Smooth muscle cell (in vitro differentiated cells): Measurements from ENCODE around the gene GMEB2. TPM values are rescaled to one million over a fixed set of nuclear protein-coding genes. Genes with fewer than 3 reads are reported as not detected.

Source experiments
- DNase-seq: peaks from one replicate; lab custom pipeline; 2025; ENCODE audit not compliant: unreplicated experiment; lab: John Stamatoyannopoulos, UW
- H2AFZ ChIP-seq: fragments of 200-600 bp; sonication (generic); 2 replicates; pipeline ENCODE4 v1.6.0; 2016; ENCODE audit warnings: antibody characterized with exemption, low read depth, mild to moderate bottlenecking
- H3F3A ChIP-seq: fragments of 200-600 bp; sonication (generic); 2 replicates; pipeline ENCODE4 v1.6.0; 2017; ENCODE audit warnings: antibody characterized with exemption, low read depth
- H3K27ac ChIP-seq: fragments of 200-600 bp; sonication (generic); 2 replicates; pipeline ENCODE4 v1.5.1; 2016; ENCODE audit warnings: low read depth, mild to moderate bottlenecking
- H3K27me3 ChIP-seq: fragments of 200-600 bp; sonication (generic); 2 replicates; pipeline ENCODE4 v1.6.1; 2016; ENCODE audit warnings: low read depth, mild to moderate bottlenecking
- H3K36me3 ChIP-seq: fragments of 200-600 bp; sonication (generic); 2 replicates; pipeline ENCODE4 v1.5.1; 2016; ENCODE audit warnings: low read depth
- H3K4me1 ChIP-seq: fragments of 200-600 bp; sonication (generic); 2 replicates; pipeline ENCODE4 v1.5.1; 2016; ENCODE audit warnings: low read depth
- H3K4me2 ChIP-seq: fragments of 200-600 bp; sonication (generic); 2 replicates; pipeline ENCODE4 v1.6.0; 2016; ENCODE audit warnings: mild to moderate bottlenecking
- H3K4me3 ChIP-seq: fragments of 200-600 bp; sonication (generic); 2 replicates; pipeline ENCODE4 v1.5.1; 2016; ENCODE audit warnings: mild to moderate bottlenecking
- H3K79me2 ChIP-seq: fragments of 200-600 bp; sonication (generic); 2 replicates; pipeline ENCODE4 v1.6.0; 2016; ENCODE audit warnings: low read depth, mild to moderate bottlenecking
- H3K9ac ChIP-seq: fragments of 200-600 bp; sonication (generic); 2 replicates; pipeline ENCODE4 v1.6.0; 2016; ENCODE audit warnings: low read depth
- H3K9me3 ChIP-seq: fragments of 200-600 bp; sonication (generic); replicated peaks from 2 replicates; pipeline ENCODE4 v1.5.1; 2016; ENCODE audit warnings: low read depth
- H4K20me1 ChIP-seq: fragments of 200-600 bp; sonication (generic); 2 replicates; pipeline ENCODE4 v1.6.0; 2016; ENCODE audit warnings: low read depth
- CTCF ChIP-seq: fragments of 200-600 bp; sonication (generic); IDR thresholded peaks from 2 replicates; pipeline ENCODE4 v1.5.1; 2017; ENCODE audit warnings: borderline replicate concordance, mild to moderate bottlenecking, antibody characterized with exemption; ENCODE audit not compliant: insufficient read depth, poor library complexity, severe bottlenecking
- WGBS: methylation state at CpG from one replicate; pipeline ENCODE4 v1.1.7; 2016; ENCODE audit warnings: low lambda C conversion rate; 5-methylcytosine and 5-hydroxymethylcytosine counted together
- polyA plus RNA-seq: library from polyadenylated mRNA; unstranded; fragments of >200 nt; fragmentation: Nextera tagmentation; extraction: Ambion mirVana; gene quantifications from 2 replicates; pipeline ENCODE4 v1.2.1, GENCODE V29; 2016
- total RNA-seq: library from RNA; depleted of rRNA; stranded (reverse); fragments of >200 nt; gene quantifications from 2 replicates; pipeline ENCODE4 v1.2.3, GENCODE V29; 2014

The GMEB2 gene
- total and polyA plus RNA-seq, 2 experiments from 2014 or later: 8.9 to 11.3 TPM

- H3K4me1 ChIP-seq: no peaks in the 10 kb centered on the region
- WGBS: 91% methylated on average over 23 of the region's 33 CpGs
- no peaks in the 10 kb centered on the region for H4K20me1 ChIP-seq
- no peaks in the 10 kb centered on the region for H3K9me3 ChIP-seq
- H3K4me2 ChIP-seq: no peak overlapping the region
- no peak overlapping the region for H2AFZ ChIP-seq
- H3K9ac ChIP-seq: no peak overlapping the region
- no peaks in the 10 kb centered on the region for H3F3A ChIP-seq
- no peak for DNase-seq
- no peaks in the 10 kb centered on the region for H3K79me2 ChIP-seq
- H3K36me3 ChIP-seq: no peaks in the 10 kb centered on the region
- H3K4me3 ChIP-seq: no peak overlapping the region
- no peak overlapping the region for H3K27ac ChIP-seq
- no peaks in the 10 kb centered on the region for H3K27me3 ChIP-seq
- TF ChIP-seq CTCF: no peak
Observed at GRCh38 chr20:63598479-63599395, 28.2 kb downstream of the GMEB2 start.

- Histone ChIP-seq H2AFZ (no peak overlapping the region), H4K20me1 (no peaks in the 10 kb centered on the region), H3K9me3 (no peaks in the 10 kb centered on the region), H3F3A (no peaks in the 10 kb centered on the region), H3K4me2 (no peak overlapping the region), H3K27ac (no peak overlapping the region), H3K79me2 (no peaks in the 10 kb centered on the region), H3K4me3 (no peak overlapping the region), H3K36me3 (no peaks in the 10 kb centered on the region), H3K4me1 (no peaks in the 10 kb centered on the region), H3K9ac (no peak overlapping the region), H3K27me3 (no peaks in the 10 kb centered on the region)
- 94% methylated on average over 23 of the region's 23 CpGs for WGBS
- TF ChIP-seq CTCF: no peak
- no peak for DNase-seq
Observed at GRCh38 chr20:63597651-63598478, 29.0 kb downstream of the GMEB2 start.

DNA sequence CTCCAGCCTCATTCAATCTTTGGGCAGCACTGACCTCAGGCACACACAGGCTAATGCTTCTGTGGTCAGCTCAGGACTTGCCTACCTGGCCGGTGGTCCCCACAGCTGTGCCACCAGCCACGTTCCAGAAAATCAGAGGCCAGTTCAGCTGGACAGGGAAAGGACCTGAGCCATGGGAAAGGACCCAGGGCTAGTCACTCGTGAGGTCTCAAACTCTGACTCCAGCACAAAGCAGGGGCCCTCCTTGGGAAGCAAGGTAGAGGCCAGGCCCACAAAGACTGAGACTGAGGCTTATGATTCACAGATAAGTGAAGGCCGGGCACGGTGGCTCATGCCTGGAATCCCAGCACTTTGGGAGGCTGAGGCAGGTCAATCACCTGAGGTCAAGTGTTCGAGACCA lies 30.5 kb downstream of the GMEB2 start:
- Histone ChIP-seq H4K20me1 (no peaks in the 10 kb centered on the region), H3K4me3 (no peak overlapping the region), H2AFZ (no peak overlapping the region), H3F3A (no peaks in the 10 kb centered on the region), H3K9me3 (no peaks in the 10 kb centered on the region), H3K27ac (no peak overlapping the region), H3K27me3 (no peaks in the 10 kb centered on the region), H3K79me2 (no peaks in the 10 kb centered on the region), H3K4me1 (no peaks in the 10 kb centered on the region), H3K36me3 (no peaks in the 10 kb centered on the region), H3K4me2 (no peak overlapping the region), H3K9ac (no peak overlapping the region)
- 93% methylated on average over 6 of the region's 6 CpGs for WGBS
- TF ChIP-seq CTCF: no peak
- no peak for DNase-seq
